GM12864 (cell line): Measurements from ENCODE around the gene ARHGAP33.
A peak's percentile ranks its signal among the peaks of the same experiment; 100 is the strongest.

Experiments used
- DNase-seq: peaks from one replicate; pipeline ENCODE4 v3.0.0-alpha.2; 2011; ENCODE audit warnings: low read depth
- H3K4me3 ChIP-seq: 2 replicates; pipeline ENCODE4 v1.5.1; 2011; ENCODE audit warnings: mild to moderate bottlenecking, low read depth, low read length, control low read depth
- CTCF ChIP-seq: IDR thresholded peaks from 2 replicates; pipeline ENCODE4 v1.5.1; 2011; ENCODE audit warnings: low read depth, mild to moderate bottlenecking, moderate library complexity, low read length, control low read depth, inconsistent platforms; ENCODE audit errors: missing control alignments

Gene ARHGAP33

GRCh38 chr19:35775298-35776101, at the start of gene ARHGAP33:
ARHGAP33 (plus strand) TSS chr19:35775564; CDS start chr19:35775659, 95 bp downstream.
- H3K4me3 ChIP-seq, result peak within 1 kb of the TSS; percentile 62
- DNase-seq, result peak; percentile 89
- TF ChIP-seq CTCF, result no peak

- no peak for DNase-seq
- no peak for TF ChIP-seq CTCF
Measured at GRCh38 chr19:35727053-35727955, 48.1 kb upstream of the ARHGAP33 start.

GRCh38 chr19:35727956-35728706, 47.2 kb upstream of the ARHGAP33 start:
- no peak for DNase-seq
- no peak overlapping the region for H3K4me3 ChIP-seq
- no peak for TF ChIP-seq CTCF

More at GRCh38 chr19:35727053-35727955, 48.1 kb upstream of the ARHGAP33 start:
- no peak overlapping the region for H3K4me3 ChIP-seq

- no peak overlapping the region for H3K4me3 ChIP-seq
- DNase-seq, result no peak
- TF ChIP-seq CTCF, result no peak
Measured at GRCh38 chr19:35729021-35729420, 46.3 kb upstream of the ARHGAP33 start.

GRCh38 chr19:35729763-35730162, 45.6 kb upstream of the ARHGAP33 start:
- DNase-seq, result no peak
- no peak overlapping the region for H3K4me3 ChIP-seq
- no peak for TF ChIP-seq CTCF

GRCh38 chr19:35730326-35730725, 45.0 kb upstream of the ARHGAP33 start:
- DNase-seq, result no peak
- no peak overlapping the region for H3K4me3 ChIP-seq
- no peak for TF ChIP-seq CTCF
